GM23338 (cell line): ENCODE data around the gene EIF4G3. TPM values are rescaled to one million over a fixed set of nuclear protein-coding genes. Genes with fewer than 3 reads are reported as not detected.
A peak's percentile ranks its signal among the peaks of the same experiment; 100 is the strongest.

Experiments
- ATAC-seq: fragments of 200-7000 bp; cut with Tn5 transposase; 3 replicates; pipeline ENCODE4 v1.9.1; 2020
- DNase-seq: peaks from one replicate; pipeline ENCODE4 v3.0.0-alpha.2; 2015; ENCODE audit warnings: low spot score
- H2AFZ ChIP-seq: fragments of 200-600 bp; sonication (generic); 2 replicates; pipeline ENCODE4 v1.8.0; 2016; ENCODE audit warnings: antibody characterized with exemption, mild to moderate bottlenecking, moderate library complexity
- H3F3A ChIP-seq: fragments of 200-600 bp; sonication (generic); replicated peaks from 2 replicates; pipeline ENCODE4 v1.8.0; 2017; ENCODE audit warnings: antibody characterized with exemption, mixed run types, low read depth
- H3K27ac ChIP-seq: fragments of 200-600 bp; sonication (generic); 2 replicates; pipeline ENCODE4 v1.6.1; 2016; ENCODE audit warnings: low read depth
- H3K27me3 ChIP-seq: fragments of 200-600 bp; sonication (generic); 2 replicates; pipeline ENCODE4 v1.8.0; 2016; ENCODE audit warnings: mild to moderate bottlenecking, mixed run types, moderate library complexity; ENCODE audit not compliant: insufficient read depth
- H3K36me3 ChIP-seq: fragments of 200-600 bp; sonication (generic); 2 replicates; pipeline ENCODE4 v1.8.0; 2016; ENCODE audit warnings: mild to moderate bottlenecking; ENCODE audit not compliant: insufficient read depth
- H3K4me1 ChIP-seq: fragments of 200-600 bp; sonication (generic); 2 replicates; pipeline ENCODE4 v1.8.0; 2016; ENCODE audit warnings: mild to moderate bottlenecking, moderate library complexity; ENCODE audit not compliant: insufficient read depth
- H3K4me2 ChIP-seq: fragments of 200-600 bp; sonication (generic); 2 replicates; pipeline ENCODE4 v1.7.1; 2017; ENCODE audit warnings: mixed run types
- H3K4me3 ChIP-seq: fragments of 200-600 bp; sonication (generic); 2 replicates; pipeline ENCODE4 v1.6.1; 2016; ENCODE audit warnings: mixed run types
- H3K79me2 ChIP-seq: fragments of 200-600 bp; sonication (generic); replicated peaks from 2 replicates; pipeline ENCODE4 v1.8.0; 2017; ENCODE audit warnings: mild to moderate bottlenecking; ENCODE audit not compliant: insufficient read depth
- H3K9me2 ChIP-seq: fragments of 200-600 bp; sonication (generic); 2 replicates; pipeline ENCODE4 v1.8.0; 2017; ENCODE audit not compliant: insufficient read depth
- H4K20me1 ChIP-seq: fragments of 200-600 bp; sonication (generic); replicated peaks from 2 replicates; pipeline ENCODE4 v1.8.0; 2017; ENCODE audit warnings: mild to moderate bottlenecking; ENCODE audit not compliant: insufficient read depth
- H3K27ac Mint-ChIP-seq: 2 replicates; pipeline ENCODE4 v1.8.0; 2020; ENCODE audit warnings: inconsistent platforms, mild to moderate bottlenecking, moderate library complexity, mixed read lengths
- H3K27me3 Mint-ChIP-seq: 3 replicates; pipeline ENCODE4 v1.8.0; 2022; ENCODE audit warnings: low read depth, mild to moderate bottlenecking, moderate library complexity, mixed read lengths, inconsistent platforms; ENCODE audit not compliant: insufficient read depth, poor library complexity
- H3K36me3 Mint-ChIP-seq: 3 replicates; pipeline ENCODE4 v1.8.0; 2021; ENCODE audit warnings: low read depth, mild to moderate bottlenecking, inconsistent platforms, moderate library complexity, mixed read lengths
- H3K4me1 Mint-ChIP-seq: 3 replicates; pipeline ENCODE4 v1.8.0; 2020; ENCODE audit warnings: mild to moderate bottlenecking, inconsistent platforms, mixed read lengths
- H3K4me3 Mint-ChIP-seq: 3 replicates; pipeline ENCODE4 v1.8.0; 2021; ENCODE audit warnings: moderate library complexity, mild to moderate bottlenecking, inconsistent platforms, mixed read lengths
- H3K9me3 Mint-ChIP-seq: 3 replicates; pipeline ENCODE4 v1.8.0; 2020; ENCODE audit warnings: moderate library complexity, mild to moderate bottlenecking, inconsistent platforms, mixed read lengths
- CREB1 ChIP-seq: fragments of 250-450 bp; sonication (Bioruptor Pico); IDR thresholded peaks from 2 replicates; pipeline ENCODE4 v1.5.0; 2020; ENCODE audit warnings: low read depth, mild to moderate bottlenecking, moderate library complexity
- EZH2 ChIP-seq: fragments of 200-600 bp; sonication (generic); IDR thresholded peaks from one replicate; pipeline ENCODE4 v1.8.0; 2017; ENCODE audit warnings: antibody characterized with exemption, mild to moderate bottlenecking, low read depth; ENCODE audit not compliant: unreplicated experiment
- EZH2phosphoT487 ChIP-seq: fragments of 200-600 bp; sonication (generic); IDR thresholded peaks from one replicate; pipeline ENCODE4 v1.8.1; 2018; ENCODE audit warnings: antibody characterized with exemption; ENCODE audit not compliant: unreplicated experiment
- JUNB ChIP-seq: IDR thresholded peaks from one replicate; pipeline ENCODE4 v1.6.1; 2016; ENCODE audit warnings: antibody characterized with exemption; ENCODE audit not compliant: unreplicated experiment
- NANOG ChIP-seq: IDR thresholded peaks from 2 replicates; pipeline ENCODE4 v1.6.1; 2016; ENCODE audit warnings: antibody characterized with exemption, borderline replicate concordance
- POLR2AphosphoS5 ChIP-seq: IDR thresholded peaks from 2 replicates; pipeline ENCODE4 v1.6.1; 2016; ENCODE audit warnings: antibody characterized with exemption, low read depth
- ZNF114 ChIP-seq: fragments of 250-450 bp; sonication (Bioruptor Pico); IDR thresholded peaks from 2 replicates; pipeline ENCODE4 v1.5.0; 2020; ENCODE audit warnings: mild to moderate bottlenecking, moderate library complexity
- polyA plus RNA-seq: library from polyadenylated mRNA; unstranded; fragments of >200 nt; fragmentation: Nextera tagmentation; extraction: Ambion mirVana; gene quantifications from 2 replicates; pipeline ENCODE4 v1.2.1, GENCODE V29; 2016
- total RNA-seq: library from RNA; depleted of rRNA; stranded (reverse); fragments of >200 nt; shearing (Covaris generic); gene quantifications from 2 replicates; pipeline ENCODE4 v1.2.3, GENCODE V29; 2014
- TF ChIP-seq, protein P1 (sequence below), 2 experiments: fragments of 200-600 bp in 1 of 2; sonication (generic) in 1 of 2; conservative IDR thresholded peaks; 2 replicates each; pipeline versions ENCODE4 v1.5.1 to v1.6.1; 2016 to 2017; ENCODE audit warnings: antibody characterized with exemption in 2 of 2, low read depth in 2 of 2, mild to moderate bottlenecking in 2 of 2, moderate library complexity in 1 of 2
- TF ChIP-seq, protein P2 (sequence below): IDR thresholded peaks from one replicate; pipeline ENCODE4 v1.6.1; 2018; ENCODE audit warnings: antibody characterized with exemption; ENCODE audit not compliant: unreplicated experiment

EIF4G3 gene
- total and polyA plus RNA-seq, 2 experiments from 2014 or later = 37.9 to 68.1 TPM

DNA sequence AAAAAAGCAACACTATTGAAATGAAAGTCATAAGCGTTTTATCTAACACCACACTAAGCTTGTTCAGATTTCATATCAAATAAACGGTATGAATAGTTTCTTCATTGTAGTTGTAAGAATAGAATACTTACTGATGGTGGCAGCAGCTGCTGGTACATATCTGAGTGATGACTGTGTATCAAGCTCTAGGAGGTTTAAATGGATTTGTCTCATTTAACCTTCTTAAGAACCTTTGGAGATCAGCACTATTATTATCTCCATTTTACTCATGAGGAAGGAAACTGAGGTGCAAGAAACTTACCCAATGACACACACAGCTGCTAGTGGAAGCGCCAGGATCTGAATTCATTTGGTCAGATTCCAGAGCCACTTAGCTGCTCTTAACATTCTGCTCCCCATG lies 104.0 kb downstream of the EIF4G3 start:
- Histone ChIP-seq H4K20me1 (peaks cover 12% of the 10 kb centered on the region), H3K4me2 (no peak overlapping the region), H3K79me2 (peaks cover 53% of the 10 kb centered on the region), H3K27ac (no peak overlapping the region), H3K27me3 (no peaks in the 10 kb centered on the region), H3K4me3 (no peak overlapping the region), H3K4me1 (peaks cover 10% of the 10 kb centered on the region; the same call in 1 of the 2 replicates), H3F3A (no peaks in the 10 kb centered on the region), H3K36me3 (no peaks in the 10 kb centered on the region), H3K9me2 (no peaks in the 10 kb centered on the region), H2AFZ (no peak overlapping the region)
- TF ChIP-seq ZNF114 (CRISPR knock-in tag) (no peak), EZH2phosphoT487 (no peak), EZH2 (no peak), CREB1 (CRISPR knock-in tag) (no peak), JUNB (no peak)
- Mint-ChIP-seq H3K27me3 (no peaks in the 10 kb centered on the region), H3K9me3 (no peaks in the 10 kb centered on the region), H3K36me3 (no peaks in the 10 kb centered on the region; the same call in 2 of the 3 replicates), H3K4me3 (no peak overlapping the region), H3K27ac (no peak overlapping the region), H3K4me1 (peaks cover 11% of the 10 kb centered on the region)
- ATAC-seq (no peak), DNase-seq (no peak)

DNA sequence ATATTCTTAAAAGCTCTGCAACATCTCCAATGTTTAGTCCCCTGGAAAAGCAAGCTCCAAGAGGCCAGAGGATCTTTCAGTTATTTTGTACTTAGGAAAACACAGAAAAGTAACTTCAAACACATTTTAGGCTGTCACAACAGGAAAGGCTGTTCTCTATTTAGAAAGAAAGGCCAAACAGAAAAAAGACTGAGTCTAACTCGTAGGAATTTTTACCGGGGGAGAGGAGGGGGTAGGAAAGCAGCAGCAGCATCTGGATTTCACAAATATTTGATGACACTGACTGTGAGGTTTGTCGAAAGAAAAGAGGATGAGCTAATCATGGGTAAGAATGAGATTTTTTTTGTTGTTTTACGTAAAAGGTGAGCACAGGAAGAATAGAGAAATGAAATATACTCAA lies 107.1 kb downstream of the EIF4G3 start:
- H3F3A ChIP-seq = no peaks in the 10 kb centered on the region
- H2AFZ ChIP-seq = no peak overlapping the region
- no peak overlapping the region for H3K4me2 ChIP-seq
- H3K36me3 Mint-ChIP-seq = no peaks in the 10 kb centered on the region
- H3K79me2 ChIP-seq = peaks cover 28% of the 10 kb centered on the region
- peaks cover 3% of the 10 kb centered on the region for H3K27me3 Mint-ChIP-seq
- H3K9me3 Mint-ChIP-seq = no peaks in the 10 kb centered on the region
- H3K27ac Mint-ChIP-seq = peak overlapping the region; percentile 10; the same call in 1 of the 2 replicates
- no peaks in the 10 kb centered on the region for H3K9me2 ChIP-seq
- H3K27me3 ChIP-seq = no peaks in the 10 kb centered on the region
- H3K4me3 ChIP-seq = no peak overlapping the region
- H3K4me1 Mint-ChIP-seq = peaks cover 11% of the 10 kb centered on the region
- H3K27ac ChIP-seq = no peak overlapping the region
- H3K4me1 ChIP-seq = peaks cover 10% of the 10 kb centered on the region; the same call in 1 of the 2 replicates
- no peak for ATAC-seq
- DNase-seq = peak; percentile 12
- peaks cover 10% of the 10 kb centered on the region for H4K20me1 ChIP-seq
- TF ChIP-seq, protein P1, sequence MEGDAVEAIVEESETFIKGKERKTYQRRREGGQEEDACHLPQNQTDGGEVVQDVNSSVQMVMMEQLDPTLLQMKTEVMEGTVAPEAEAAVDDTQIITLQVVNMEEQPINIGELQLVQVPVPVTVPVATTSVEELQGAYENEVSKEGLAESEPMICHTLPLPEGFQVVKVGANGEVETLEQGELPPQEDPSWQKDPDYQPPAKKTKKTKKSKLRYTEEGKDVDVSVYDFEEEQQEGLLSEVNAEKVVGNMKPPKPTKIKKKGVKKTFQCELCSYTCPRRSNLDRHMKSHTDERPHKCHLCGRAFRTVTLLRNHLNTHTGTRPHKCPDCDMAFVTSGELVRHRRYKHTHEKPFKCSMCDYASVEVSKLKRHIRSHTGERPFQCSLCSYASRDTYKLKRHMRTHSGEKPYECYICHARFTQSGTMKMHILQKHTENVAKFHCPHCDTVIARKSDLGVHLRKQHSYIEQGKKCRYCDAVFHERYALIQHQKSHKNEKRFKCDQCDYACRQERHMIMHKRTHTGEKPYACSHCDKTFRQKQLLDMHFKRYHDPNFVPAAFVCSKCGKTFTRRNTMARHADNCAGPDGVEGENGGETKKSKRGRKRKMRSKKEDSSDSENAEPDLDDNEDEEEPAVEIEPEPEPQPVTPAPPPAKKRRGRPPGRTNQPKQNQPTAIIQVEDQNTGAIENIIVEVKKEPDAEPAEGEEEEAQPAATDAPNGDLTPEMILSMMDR (conservative IDR thresholded peaks at IDR 0.05; ENCODE audit: low read depth in 2 of 2) = no peak
- TF ChIP-seq JUNB (no peak), POLR2AphosphoS5 (no peak), NANOG (no peak)
- H3K36me3 ChIP-seq = no peaks in the 10 kb centered on the region
- no peak overlapping the region for H3K4me3 Mint-ChIP-seq

DNA sequence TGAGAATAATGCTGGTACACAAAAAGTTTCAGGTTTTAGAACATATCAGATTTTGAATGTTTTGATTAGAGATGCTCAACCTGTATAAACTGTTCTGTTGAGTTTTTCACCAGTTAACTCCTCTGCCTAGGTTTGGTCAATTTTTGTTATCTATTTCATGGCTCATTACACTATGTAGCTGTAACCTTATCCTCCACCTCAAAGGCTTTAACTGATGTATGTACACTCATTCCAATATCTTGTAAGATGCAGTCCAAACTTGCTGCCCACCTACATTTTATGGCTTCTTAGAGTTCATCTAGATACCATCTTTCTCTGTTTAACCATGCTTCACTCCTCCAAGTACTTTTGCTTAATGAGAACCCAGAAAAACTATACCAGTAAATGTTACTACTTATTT lies 107.8 kb downstream of the EIF4G3 start:
- no peak overlapping the region for H3K4me2 ChIP-seq
- no peaks in the 10 kb centered on the region for H3K36me3 ChIP-seq
- DNase-seq (no peak), ATAC-seq (no peak)
- no peaks in the 10 kb centered on the region for H3K27me3 ChIP-seq
- Mint-ChIP-seq H3K27ac (no peak overlapping the region), H3K36me3 (no peaks in the 10 kb centered on the region), H3K4me1 (peaks cover 9% of the 10 kb centered on the region; the same call in 2 of the 3 replicates), H3K9me3 (no peaks in the 10 kb centered on the region), H3K27me3 (peaks cover 3% of the 10 kb centered on the region), H3K4me3 (no peak overlapping the region)
- no peak overlapping the region for H2AFZ ChIP-seq
- no peak overlapping the region for H3K27ac ChIP-seq
- peaks cover 6% of the 10 kb centered on the region; the same call in 1 of the 2 replicates for H3K4me1 ChIP-seq
- peaks cover 6% of the 10 kb centered on the region; the same call in 1 of the 2 replicates for H4K20me1 ChIP-seq
- H3K79me2 ChIP-seq = peaks cover 22% of the 10 kb centered on the region
- H3K4me3 ChIP-seq = no peak overlapping the region
- no peaks in the 10 kb centered on the region for H3K9me2 ChIP-seq
- no peaks in the 10 kb centered on the region for H3F3A ChIP-seq
- TF ChIP-seq, protein P2, sequence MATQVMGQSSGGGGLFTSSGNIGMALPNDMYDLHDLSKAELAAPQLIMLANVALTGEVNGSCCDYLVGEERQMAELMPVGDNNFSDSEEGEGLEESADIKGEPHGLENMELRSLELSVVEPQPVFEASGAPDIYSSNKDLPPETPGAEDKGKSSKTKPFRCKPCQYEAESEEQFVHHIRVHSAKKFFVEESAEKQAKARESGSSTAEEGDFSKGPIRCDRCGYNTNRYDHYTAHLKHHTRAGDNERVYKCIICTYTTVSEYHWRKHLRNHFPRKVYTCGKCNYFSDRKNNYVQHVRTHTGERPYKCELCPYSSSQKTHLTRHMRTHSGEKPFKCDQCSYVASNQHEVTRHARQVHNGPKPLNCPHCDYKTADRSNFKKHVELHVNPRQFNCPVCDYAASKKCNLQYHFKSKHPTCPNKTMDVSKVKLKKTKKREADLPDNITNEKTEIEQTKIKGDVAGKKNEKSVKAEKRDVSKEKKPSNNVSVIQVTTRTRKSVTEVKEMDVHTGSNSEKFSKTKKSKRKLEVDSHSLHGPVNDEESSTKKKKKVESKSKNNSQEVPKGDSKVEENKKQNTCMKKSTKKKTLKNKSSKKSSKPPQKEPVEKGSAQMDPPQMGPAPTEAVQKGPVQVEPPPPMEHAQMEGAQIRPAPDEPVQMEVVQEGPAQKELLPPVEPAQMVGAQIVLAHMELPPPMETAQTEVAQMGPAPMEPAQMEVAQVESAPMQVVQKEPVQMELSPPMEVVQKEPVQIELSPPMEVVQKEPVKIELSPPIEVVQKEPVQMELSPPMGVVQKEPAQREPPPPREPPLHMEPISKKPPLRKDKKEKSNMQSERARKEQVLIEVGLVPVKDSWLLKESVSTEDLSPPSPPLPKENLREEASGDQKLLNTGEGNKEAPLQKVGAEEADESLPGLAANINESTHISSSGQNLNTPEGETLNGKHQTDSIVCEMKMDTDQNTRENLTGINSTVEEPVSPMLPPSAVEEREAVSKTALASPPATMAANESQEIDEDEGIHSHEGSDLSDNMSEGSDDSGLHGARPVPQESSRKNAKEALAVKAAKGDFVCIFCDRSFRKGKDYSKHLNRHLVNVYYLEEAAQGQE = no peak
